Smooth muscle cell (in vitro differentiated cells): Measurements from ENCODE around the gene SNX21. TPM values are rescaled to one million over a fixed set of nuclear protein-coding genes. Genes with fewer than 3 reads are reported as not detected.
"Not testable (repeated sequence)": the region's sequence is repeated elsewhere in the genome, so short reads cannot be mapped to it uniquely, and the experiment has no call there.

Source experiments
- DNase-seq: peaks from one replicate; lab custom pipeline; 2025; ENCODE audit not compliant: unreplicated experiment; lab: John Stamatoyannopoulos, UW
- H2AFZ ChIP-seq: fragments of 200-600 bp; sonication (generic); 2 replicates; pipeline ENCODE4 v1.6.0; 2016; ENCODE audit warnings: antibody characterized with exemption, low read depth, mild to moderate bottlenecking
- H3F3A ChIP-seq: fragments of 200-600 bp; sonication (generic); 2 replicates; pipeline ENCODE4 v1.6.0; 2017; ENCODE audit warnings: antibody characterized with exemption, low read depth
- H3K27ac ChIP-seq: fragments of 200-600 bp; sonication (generic); 2 replicates; pipeline ENCODE4 v1.5.1; 2016; ENCODE audit warnings: low read depth, mild to moderate bottlenecking
- H3K27me3 ChIP-seq: fragments of 200-600 bp; sonication (generic); 2 replicates; pipeline ENCODE4 v1.6.1; 2016; ENCODE audit warnings: low read depth, mild to moderate bottlenecking
- H3K36me3 ChIP-seq: fragments of 200-600 bp; sonication (generic); 2 replicates; pipeline ENCODE4 v1.5.1; 2016; ENCODE audit warnings: low read depth
- H3K4me1 ChIP-seq: fragments of 200-600 bp; sonication (generic); 2 replicates; pipeline ENCODE4 v1.5.1; 2016; ENCODE audit warnings: low read depth
- H3K4me2 ChIP-seq: fragments of 200-600 bp; sonication (generic); 2 replicates; pipeline ENCODE4 v1.6.0; 2016; ENCODE audit warnings: mild to moderate bottlenecking
- H3K4me3 ChIP-seq: fragments of 200-600 bp; sonication (generic); 2 replicates; pipeline ENCODE4 v1.5.1; 2016; ENCODE audit warnings: mild to moderate bottlenecking
- H3K79me2 ChIP-seq: fragments of 200-600 bp; sonication (generic); 2 replicates; pipeline ENCODE4 v1.6.0; 2016; ENCODE audit warnings: low read depth, mild to moderate bottlenecking
- H3K9ac ChIP-seq: fragments of 200-600 bp; sonication (generic); 2 replicates; pipeline ENCODE4 v1.6.0; 2016; ENCODE audit warnings: low read depth
- H3K9me3 ChIP-seq: fragments of 200-600 bp; sonication (generic); replicated peaks from 2 replicates; pipeline ENCODE4 v1.5.1; 2016; ENCODE audit warnings: low read depth
- H4K20me1 ChIP-seq: fragments of 200-600 bp; sonication (generic); 2 replicates; pipeline ENCODE4 v1.6.0; 2016; ENCODE audit warnings: low read depth
- CTCF ChIP-seq: fragments of 200-600 bp; sonication (generic); IDR thresholded peaks from 2 replicates; pipeline ENCODE4 v1.5.1; 2017; ENCODE audit warnings: borderline replicate concordance, mild to moderate bottlenecking, antibody characterized with exemption; ENCODE audit not compliant: insufficient read depth, poor library complexity, severe bottlenecking
- WGBS: methylation state at CpG from one replicate; pipeline ENCODE4 v1.1.7; 2016; ENCODE audit warnings: low lambda C conversion rate; 5-methylcytosine and 5-hydroxymethylcytosine counted together
- polyA plus RNA-seq: library from polyadenylated mRNA; unstranded; fragments of >200 nt; fragmentation: Nextera tagmentation; extraction: Ambion mirVana; gene quantifications from 2 replicates; pipeline ENCODE4 v1.2.1, GENCODE V29; 2016
- total RNA-seq: library from RNA; depleted of rRNA; stranded (reverse); fragments of >200 nt; gene quantifications from 2 replicates; pipeline ENCODE4 v1.2.3, GENCODE V29; 2014

SNX21 gene
- total and polyA plus RNA-seq, 2 experiments from 2014 or later, result 14.4 to 14.7 TPM

- Histone ChIP-seq H3K9me3 (no peaks in the 10 kb centered on the region), H3F3A (no peaks in the 10 kb centered on the region), H3K4me1 (no peaks in the 10 kb centered on the region), H3K9ac (no peak overlapping the region), H3K36me3 (peaks cover 4% of the 10 kb centered on the region), H3K27me3 (no peaks in the 10 kb centered on the region), H3K4me3 (no peak overlapping the region), H2AFZ (no peak overlapping the region), H4K20me1 (no peaks in the 10 kb centered on the region), H3K27ac (no peak overlapping the region), H3K79me2 (no peaks in the 10 kb centered on the region), H3K4me2 (no peak overlapping the region)
- 93% methylated on average over 1 of the region's 1 CpG for WGBS
- no peak for DNase-seq
- no peak for TF ChIP-seq CTCF
Observed at GRCh38 chr20:45873409-45874103, 40.0 kb downstream of the SNX21 start.

GRCh38 chr20:45874104-45874481 lies 40.5 kb downstream of the SNX21 start:
- not testable (repeated sequence) for H4K20me1 ChIP-seq, H2AFZ ChIP-seq, H3K9me3 ChIP-seq, H3K79me2 ChIP-seq, H3K4me1 ChIP-seq, H3K4me3 ChIP-seq, H3K27me3 ChIP-seq, H3K36me3 ChIP-seq, DNase-seq, H3K9ac ChIP-seq, H3F3A ChIP-seq, H3K27ac ChIP-seq, H3K4me2 ChIP-seq
- 95% methylated on average over 10 of the region's 10 CpGs for WGBS

GRCh38 chr20:45874576-45874975 lies 41.0 kb downstream of the SNX21 start:
- H3K9me3 ChIP-seq, result no peaks in the 10 kb centered on the region
- no peak overlapping the region for H3K4me3 ChIP-seq
- H3K4me1 ChIP-seq, result no peaks in the 10 kb centered on the region
- H3K79me2 ChIP-seq, result no peaks in the 10 kb centered on the region
- H3K4me2 ChIP-seq, result no peak overlapping the region
- H3K36me3 ChIP-seq, result peaks cover 4% of the 10 kb centered on the region
- no peak for DNase-seq
- WGBS, result 71% methylated on average over 4 of the region's 4 CpGs
- no peaks in the 10 kb centered on the region for H3F3A ChIP-seq
- H3K27me3 ChIP-seq, result no peaks in the 10 kb centered on the region
- H2AFZ ChIP-seq, result no peak overlapping the region
- no peak overlapping the region for H3K9ac ChIP-seq
- no peak overlapping the region for H3K27ac ChIP-seq
- TF ChIP-seq CTCF, result no peak
- H4K20me1 ChIP-seq, result no peaks in the 10 kb centered on the region

GRCh38 chr20:45878076-45878761 lies 44.6 kb downstream of the SNX21 start:
- Histone ChIP-seq H3K9ac (no peak overlapping the region), H3F3A (peaks cover 4% of the 10 kb centered on the region), H3K27ac (no peak overlapping the region), H3K79me2 (peaks cover 16% of the 10 kb centered on the region), H2AFZ (no peak overlapping the region), H3K4me3 (no peak overlapping the region), H3K4me2 (no peak overlapping the region), H3K9me3 (no peaks in the 10 kb centered on the region), H3K27me3 (no peaks in the 10 kb centered on the region), H3K4me1 (no peaks in the 10 kb centered on the region), H4K20me1 (no peaks in the 10 kb centered on the region), H3K36me3 (peaks cover 4% of the 10 kb centered on the region)
- DNase-seq, result no peak
- 92% methylated on average over 13 of the region's 13 CpGs for WGBS
- no peak for TF ChIP-seq CTCF
